GM19099 (cell line): ENCODE results near the gene PRXL2B.

Experiments used
- POLR2A ChIP-seq: IDR thresholded peaks from 3 replicates; pipeline ENCODE4 v1.6.1; 2011; ENCODE audit warnings: low read depth; ENCODE audit not compliant: insufficient read length; ENCODE audit errors: extremely low read depth

PRXL2B gene

GRCh38 chr1:2586154-2587070 lies at the start of gene PRXL2B:
PRXL2B (plus strand) TSS chr1:2586777; CDS start chr1:2586886, 109 bp downstream.
- peak; percentile 68 for TF ChIP-seq POLR2A

GRCh38 chr1:2537784-2538115 lies 48.8 kb upstream of the PRXL2B start:
- no peak for TF ChIP-seq POLR2A

- TF ChIP-seq POLR2A = no peak
Measured at GRCh38 chr1:2538376-2538775, 48.2 kb upstream of the PRXL2B start.

GRCh38 chr1:2538872-2539271 lies 47.7 kb upstream of the PRXL2B start:
- TF ChIP-seq POLR2A = no peak

- TF ChIP-seq POLR2A = no peak
Measured at GRCh38 chr1:2539312-2539907, 47.2 kb upstream of the PRXL2B start.

- no peak for TF ChIP-seq POLR2A
Measured at GRCh38 chr1:2540816-2541492, 45.6 kb upstream of the PRXL2B start.

- no peak for TF ChIP-seq POLR2A
Measured at GRCh38 chr1:2541619-2542245, 44.8 kb upstream of the PRXL2B start.

GRCh38 chr1:2542246-2542915 lies 44.2 kb upstream of the PRXL2B start:
- TF ChIP-seq POLR2A = no peak

- no peak for TF ChIP-seq POLR2A
Measured at GRCh38 chr1:2543543-2544092, 43.0 kb upstream of the PRXL2B start.

GRCh38 chr1:2544093-2544874 lies 42.3 kb upstream of the PRXL2B start:
- TF ChIP-seq POLR2A = no peak

GRCh38 chr1:2544875-2545640 lies 41.5 kb upstream of the PRXL2B start:
- no peak for TF ChIP-seq POLR2A

GRCh38 chr1:2545754-2546514 lies 40.6 kb upstream of the PRXL2B start:
- TF ChIP-seq POLR2A = peak; percentile 98

- peak; percentile 53 for TF ChIP-seq POLR2A
Measured at GRCh38 chr1:2546515-2547209, 39.9 kb upstream of the PRXL2B start.
